ENCODE measurements around the gene HOMER2. TPM values are rescaled to one million over a fixed set of nuclear protein-coding genes. Genes with fewer than 3 reads are reported as not detected.

HOMER2 gene
- total RNA-seq, 1 donor from 2014 or later = 75.3 TPM

- H3K36me3 ChIP-seq (ENCODE audit: control insufficient read depth, insufficient read depth, low read length) = no peaks in the 10 kb centered on the region
- TF ChIP-seq CTCF (IDR thresholded peaks at IDR 0.05; ENCODE audit: insufficient read depth, low read length, severe bottlenecking) = no peak
- no peak for FAIRE-seq
- H3K4me3 ChIP-seq (ENCODE audit: low read depth, low read length) = no peak overlapping the region
- H3K27me3 ChIP-seq (ENCODE audit: control insufficient read depth, insufficient read depth, low read length) = no peaks in the 10 kb centered on the region
- no peak for DNase-seq (ENCODE audit: low read depth)
These were observed 27.2 kb upstream of the HOMER2 start for GRCh38 chr15:82979726-82980125.

GRCh38 chr15:82978438-82978837, 25.9 kb upstream of the HOMER2 start:
- no peak for FAIRE-seq
- TF ChIP-seq CTCF (IDR thresholded peaks at IDR 0.05; ENCODE audit: insufficient read depth, low read length, severe bottlenecking) = no peak
- H3K36me3 ChIP-seq (ENCODE audit: control insufficient read depth, insufficient read depth, low read length) = no peaks in the 10 kb centered on the region
- no peak overlapping the region for H3K4me3 ChIP-seq (ENCODE audit: low read depth, low read length)
- no peaks in the 10 kb centered on the region for H3K27me3 ChIP-seq (ENCODE audit: control insufficient read depth, insufficient read depth, low read length)
- DNase-seq (ENCODE audit: low read depth) = no peak

- FAIRE-seq = no peak
These were observed 24.6 kb upstream of the HOMER2 start for GRCh38 chr15:82977076-82977475.

GRCh38 chr15:82972990-82973389, 20.5 kb upstream of the HOMER2 start:
- Histone ChIP-seq H3K27me3 (ENCODE audit: control insufficient read depth, insufficient read depth, low read length) (no peaks in the 10 kb centered on the region), H3K4me3 (ENCODE audit: low read depth, low read length) (no peak overlapping the region), H3K36me3 (ENCODE audit: control insufficient read depth, insufficient read depth, low read length) (no peaks in the 10 kb centered on the region)
- no peak for TF ChIP-seq CTCF (IDR thresholded peaks at IDR 0.05; ENCODE audit: insufficient read depth, low read length, severe bottlenecking)
- FAIRE-seq = no peak
- no peak for DNase-seq (ENCODE audit: low read depth)

More at GRCh38 chr15:82977076-82977475, 24.6 kb upstream of the HOMER2 start:
- no peak overlapping the region for H3K4me3 ChIP-seq (ENCODE audit: low read depth, low read length)
- no peaks in the 10 kb centered on the region for H3K36me3 ChIP-seq (ENCODE audit: control insufficient read depth, insufficient read depth, low read length)
- no peaks in the 10 kb centered on the region for H3K27me3 ChIP-seq (ENCODE audit: control insufficient read depth, insufficient read depth, low read length)
- TF ChIP-seq CTCF (IDR thresholded peaks at IDR 0.05; ENCODE audit: insufficient read depth, low read length, severe bottlenecking) = no peak
- no peak for DNase-seq (ENCODE audit: low read depth)

- FAIRE-seq (no peak), DNase-seq (ENCODE audit: low read depth) (no peak)
- no peak for TF ChIP-seq CTCF (IDR thresholded peaks at IDR 0.05; ENCODE audit: insufficient read depth, low read length, severe bottlenecking)
- no peaks in the 10 kb centered on the region for H3K27me3 ChIP-seq (ENCODE audit: control insufficient read depth, insufficient read depth, low read length)
- no peak overlapping the region for H3K4me3 ChIP-seq (ENCODE audit: low read depth, low read length)
- H3K36me3 ChIP-seq (ENCODE audit: control insufficient read depth, insufficient read depth, low read length) = no peaks in the 10 kb centered on the region
These were observed 18.9 kb upstream of the HOMER2 start for GRCh38 chr15:82971218-82971984.

- H3K36me3 ChIP-seq (ENCODE audit: control insufficient read depth, insufficient read depth, low read length) = no peaks in the 10 kb centered on the region
- no peak for FAIRE-seq
- no peaks in the 10 kb centered on the region for H3K27me3 ChIP-seq (ENCODE audit: control insufficient read depth, insufficient read depth, low read length)
- H3K4me3 ChIP-seq (ENCODE audit: low read depth, low read length) = no peak overlapping the region
- DNase-seq (ENCODE audit: low read depth) = no peak
- no peak for TF ChIP-seq CTCF (IDR thresholded peaks at IDR 0.05; ENCODE audit: insufficient read depth, low read length, severe bottlenecking)
These were observed 18.2 kb upstream of the HOMER2 start for GRCh38 chr15:82970696-82971095.
